Stimulated activated CD8-positive, alpha-beta memory T cell treated with anti-CD3 and anti-CD28 coated beads, Interleukin-15, amount 100 ng/mL, for 24 hours (primary cell): ENCODE measurements around the gene KNDC1.

Experiments used
- DNase-seq: peaks from one replicate; pipeline ENCODE4 v3.0.0-alpha.2; 2020; ENCODE audit warnings: low read depth

The KNDC1 gene

GRCh38 chr10:133191651-133192050 is 31.6 kb downstream of the KNDC1 start:
- DNase-seq: no peak

GRCh38 chr10:133194151-133194550 is 34.1 kb downstream of the KNDC1 start:
- no peak for DNase-seq

- DNase-seq: no peak
Measured at GRCh38 chr10:133195096-133195495, 35.1 kb downstream of the KNDC1 start.

DNA sequence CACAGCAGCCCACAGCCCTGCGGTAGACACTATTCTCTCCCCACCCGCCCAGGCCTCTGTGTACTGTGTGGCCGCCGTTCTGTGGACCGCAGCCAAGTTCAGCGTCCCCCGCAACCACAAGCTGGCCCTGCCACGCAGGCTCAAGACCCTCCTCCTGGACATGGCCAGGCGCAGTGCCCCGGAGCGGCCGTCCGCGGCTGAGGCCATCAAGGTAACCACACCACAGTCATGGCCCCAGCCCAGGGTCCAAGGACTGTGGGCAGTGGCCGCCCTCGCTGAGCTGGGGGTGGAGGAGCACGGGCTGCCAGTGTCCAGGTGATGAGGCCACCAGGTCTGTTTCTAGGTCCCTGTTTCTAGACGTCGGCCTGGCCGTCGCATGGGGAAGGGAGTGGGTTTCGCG is 35.6 kb downstream of the KNDC1 start:
- DNase-seq: no peak

DNA sequence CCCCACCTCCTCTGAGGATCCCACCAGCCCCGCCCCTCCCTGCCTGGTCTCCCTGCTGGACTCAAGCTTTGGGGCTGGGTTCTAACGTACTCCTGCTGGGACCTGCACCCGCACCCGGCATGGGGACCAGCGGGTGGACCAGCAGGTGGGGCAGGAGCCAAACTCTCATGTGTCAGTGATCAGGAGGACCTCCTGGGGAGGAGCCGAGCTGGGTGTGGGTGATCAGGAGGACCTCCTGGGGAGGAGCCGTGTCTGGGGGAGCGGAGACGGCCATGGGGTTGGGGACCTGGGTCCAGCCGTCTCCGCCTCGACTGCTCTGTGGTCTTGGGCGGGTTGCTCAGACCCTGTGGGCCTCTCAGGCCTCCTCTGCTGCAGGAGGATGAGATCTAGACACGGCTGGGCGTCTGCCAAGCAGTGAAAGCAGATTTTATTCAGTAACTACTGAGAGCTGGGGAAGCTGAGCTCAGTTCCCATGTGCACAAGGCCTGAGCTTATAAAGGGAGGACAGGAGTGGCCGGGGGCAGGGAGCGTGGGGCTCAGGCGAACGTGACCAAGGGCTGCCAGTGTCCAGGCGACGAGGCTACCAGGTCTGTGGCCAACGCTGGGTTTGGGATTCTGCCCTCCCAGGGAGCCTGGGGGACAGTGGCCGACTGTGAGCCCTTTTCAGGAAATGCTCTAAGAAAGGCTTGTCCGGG is 36.3 kb downstream of the KNDC1 start:
- no peak for DNase-seq

GRCh38 chr10:133196936-133197758 is 37.1 kb downstream of the KNDC1 start:
- no peak for DNase-seq

GRCh38 chr10:133197786-133198185 is 37.8 kb downstream of the KNDC1 start:
- DNase-seq: no peak

- no peak for DNase-seq
Measured at GRCh38 chr10:133198206-133198605, 38.2 kb downstream of the KNDC1 start.

DNA sequence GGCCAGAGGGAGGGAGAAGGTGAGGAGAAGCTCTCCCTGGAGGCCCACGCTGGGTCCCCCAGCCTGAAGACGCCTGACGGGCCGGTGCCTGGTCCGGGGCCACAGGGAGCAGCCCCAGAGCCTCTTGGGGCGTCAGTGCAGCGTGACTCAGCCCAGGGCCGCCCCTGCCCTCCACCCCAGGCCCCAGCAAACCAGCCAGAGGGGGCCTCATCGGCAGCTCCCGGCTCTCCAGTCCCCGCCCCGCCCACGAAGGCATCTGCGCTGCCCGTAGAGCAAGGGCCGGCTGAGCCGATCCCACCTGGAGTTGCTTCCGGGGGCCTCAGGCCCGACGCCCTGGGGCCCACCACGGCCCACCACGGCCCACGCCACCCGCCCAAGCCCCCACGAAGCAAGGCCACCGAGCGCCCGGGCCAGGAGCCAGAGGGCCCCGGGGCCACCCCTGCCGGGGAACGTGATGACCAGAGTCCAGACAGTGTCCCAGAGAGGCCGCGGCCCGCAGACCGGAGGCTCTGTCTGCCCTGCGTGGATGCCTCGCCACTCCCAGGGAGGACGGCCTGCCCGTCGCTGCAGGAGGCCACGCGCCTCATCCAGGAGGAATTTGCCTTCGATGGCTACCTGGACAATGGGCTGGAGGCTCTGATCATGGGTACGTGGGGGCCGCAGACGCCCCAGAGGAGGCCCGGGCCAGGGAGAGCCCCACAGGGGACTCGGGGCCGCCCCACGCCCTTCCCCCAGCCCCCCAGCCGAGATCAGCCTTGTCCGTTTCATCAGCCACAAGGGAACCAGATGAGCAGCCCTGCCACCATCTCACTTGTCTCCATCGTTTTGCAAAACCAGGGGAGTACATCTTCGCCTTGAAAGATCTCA is 38.8 kb downstream of the KNDC1 start:
- no peak for DNase-seq

- no peak for DNase-seq
Measured at GRCh38 chr10:133199488-133199885, 39.5 kb downstream of the KNDC1 start.

- no peak for DNase-seq
Measured at GRCh38 chr10:133199992-133200611, 40.1 kb downstream of the KNDC1 start.

- DNase-seq: no peak
Measured at GRCh38 chr10:133200621-133201031, 40.6 kb downstream of the KNDC1 start.

- no peak for DNase-seq
Measured at GRCh38 chr10:133201151-133201947, 41.3 kb downstream of the KNDC1 start.

DNA sequence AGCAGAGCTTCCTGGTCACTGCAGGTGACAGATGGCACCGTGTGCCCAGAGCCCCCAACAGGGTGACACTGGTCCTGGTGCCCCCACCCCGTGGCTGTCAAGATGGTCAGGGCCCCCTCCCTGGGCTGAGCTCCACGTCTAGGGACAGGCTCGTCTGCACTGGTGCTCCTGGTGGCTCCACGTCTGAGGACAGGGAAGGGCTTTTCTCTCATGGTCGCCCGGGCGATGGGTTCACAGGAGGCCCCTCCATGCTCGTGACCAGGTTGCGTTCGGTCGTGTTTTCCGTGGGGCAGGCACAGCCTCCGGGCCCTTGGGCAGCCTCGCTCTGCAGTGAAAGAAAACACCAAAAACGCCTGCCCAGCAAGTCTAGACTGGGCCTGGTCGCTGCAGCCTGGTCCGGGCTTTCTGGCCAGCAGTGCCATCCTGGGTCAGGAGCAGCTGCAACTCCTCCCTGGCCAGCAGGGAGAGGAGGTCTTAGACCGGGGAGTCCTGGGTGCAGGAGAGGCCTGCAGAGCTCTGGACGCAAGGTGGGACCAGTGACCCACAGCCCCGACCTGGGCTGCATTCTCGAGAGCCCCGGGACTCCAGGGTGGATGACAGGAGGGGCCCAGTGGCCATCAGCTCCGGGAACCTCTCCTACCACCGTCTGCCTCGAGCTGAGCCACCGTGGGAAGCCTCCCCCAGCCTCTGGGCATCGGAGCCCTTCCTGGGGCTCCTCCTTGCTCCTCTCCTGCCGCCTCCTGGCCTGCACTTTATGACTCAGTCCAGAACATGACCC is 42.1 kb downstream of the KNDC1 start:
- no peak for DNase-seq

DNA sequence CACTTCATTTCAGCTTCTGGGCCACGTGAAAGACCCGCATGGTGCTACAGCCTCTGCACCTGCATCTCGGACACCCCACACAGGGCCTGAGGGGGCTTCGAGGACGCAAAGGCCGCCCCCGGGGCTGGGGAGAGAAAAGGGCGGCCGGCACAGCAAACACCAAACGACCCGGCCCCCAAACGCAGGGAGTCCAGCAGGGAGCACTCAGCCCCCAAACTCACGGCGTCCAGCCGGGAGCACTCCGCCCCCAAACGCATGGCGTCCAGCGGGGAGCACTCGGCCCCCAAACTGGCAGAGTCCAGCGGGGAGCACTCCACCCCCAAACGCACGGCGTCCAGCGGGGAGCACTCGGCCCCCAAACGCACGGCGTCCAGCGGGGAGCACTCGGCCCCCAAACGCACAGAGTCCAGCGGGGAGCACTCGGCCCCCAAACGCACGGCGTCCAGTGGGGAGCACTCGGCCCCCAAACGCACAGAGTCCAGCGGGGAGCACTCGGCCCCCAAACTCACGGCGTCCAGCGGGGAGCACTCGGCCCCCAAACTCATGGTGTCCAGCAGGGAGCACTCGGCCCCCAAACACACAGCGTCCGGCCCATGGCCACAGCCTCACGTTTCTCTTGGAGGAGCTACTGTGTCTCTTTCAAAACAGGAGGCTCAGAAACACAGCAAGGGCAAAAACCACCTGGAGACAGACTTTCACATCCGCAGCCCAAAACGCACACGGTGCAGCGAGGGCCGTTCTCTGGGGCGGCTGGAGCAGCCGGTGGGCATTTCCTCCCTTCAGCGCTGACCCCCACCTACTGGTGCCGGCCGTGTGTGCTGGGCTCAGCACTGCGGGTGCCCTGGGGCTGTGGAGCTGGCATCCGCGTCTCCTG is 43.0 kb downstream of the KNDC1 start:
- no peak for DNase-seq

GRCh38 chr10:133203652-133204195 is 43.7 kb downstream of the KNDC1 start:
- DNase-seq: no peak

DNA sequence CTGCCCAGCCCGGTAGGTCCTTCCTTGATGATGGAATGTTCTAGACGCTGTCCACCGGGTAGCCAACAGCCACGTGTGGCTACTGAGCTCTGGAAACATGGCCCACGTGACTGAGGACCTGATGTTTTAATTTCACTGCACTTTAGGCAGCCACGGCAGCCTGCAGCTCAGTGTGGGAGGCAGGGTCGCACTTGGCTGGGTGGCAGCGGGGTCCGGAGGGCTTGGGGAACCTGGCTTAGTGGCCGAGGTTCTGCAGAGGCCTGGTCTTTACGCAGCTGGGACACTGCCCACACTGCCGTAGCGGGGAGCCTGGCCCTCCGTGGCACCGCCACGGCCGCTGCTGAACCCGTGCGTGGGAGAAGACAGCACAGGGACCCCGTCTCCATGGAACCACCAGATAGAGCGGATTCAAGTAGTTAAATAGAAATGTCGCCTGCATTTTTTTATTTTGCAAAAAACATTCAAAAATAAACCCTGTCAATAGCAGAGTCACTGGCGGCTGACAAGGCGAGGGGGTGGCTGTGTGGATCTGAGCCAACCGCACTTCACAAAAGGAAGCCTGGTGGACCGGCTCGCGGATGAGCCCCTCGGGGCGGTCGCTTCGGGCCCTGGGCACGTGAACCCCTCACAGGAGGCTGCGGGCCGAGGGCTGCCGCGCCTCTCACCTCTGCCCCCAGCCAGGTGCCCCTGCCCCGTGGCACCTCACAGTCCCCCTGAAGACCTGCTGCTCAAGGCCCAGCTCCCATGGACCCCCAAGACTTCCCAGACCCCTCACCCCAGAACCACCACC is 44.4 kb downstream of the KNDC1 start:
- DNase-seq: no peak

DNA sequence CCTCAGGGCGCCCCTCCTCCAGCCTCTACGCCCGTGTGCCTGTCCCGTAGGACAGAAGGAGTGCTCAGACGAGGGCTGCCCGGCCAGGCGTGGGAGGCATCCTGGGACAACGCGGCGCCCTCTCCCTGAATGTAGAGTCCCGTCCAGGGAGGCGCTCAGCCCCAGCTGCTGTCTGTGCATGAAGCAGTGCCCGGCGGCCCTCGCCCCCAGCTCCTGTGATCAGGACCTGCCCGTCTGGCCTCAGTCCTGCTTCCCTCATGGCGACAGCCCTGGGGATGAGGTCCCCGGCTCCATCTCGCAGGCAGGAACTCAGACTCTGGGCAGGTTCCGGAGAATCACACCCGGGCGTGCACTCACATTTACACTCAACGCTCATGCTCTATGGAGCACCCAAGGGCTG is 45.1 kb downstream of the KNDC1 start:
- DNase-seq: no peak
